GM21717 (cell line): ENCODE data around the gene CHTOP.

Source experiments
- ATAC-seq: cut with Tn5 transposase; IDR thresholded peaks from one replicate; pipeline ENCODE4 v1.9.1; 2021; ENCODE audit warnings: mild to moderate bottlenecking, moderate library complexity; ENCODE audit not compliant: unreplicated experiment

Gene CHTOP

DNA sequence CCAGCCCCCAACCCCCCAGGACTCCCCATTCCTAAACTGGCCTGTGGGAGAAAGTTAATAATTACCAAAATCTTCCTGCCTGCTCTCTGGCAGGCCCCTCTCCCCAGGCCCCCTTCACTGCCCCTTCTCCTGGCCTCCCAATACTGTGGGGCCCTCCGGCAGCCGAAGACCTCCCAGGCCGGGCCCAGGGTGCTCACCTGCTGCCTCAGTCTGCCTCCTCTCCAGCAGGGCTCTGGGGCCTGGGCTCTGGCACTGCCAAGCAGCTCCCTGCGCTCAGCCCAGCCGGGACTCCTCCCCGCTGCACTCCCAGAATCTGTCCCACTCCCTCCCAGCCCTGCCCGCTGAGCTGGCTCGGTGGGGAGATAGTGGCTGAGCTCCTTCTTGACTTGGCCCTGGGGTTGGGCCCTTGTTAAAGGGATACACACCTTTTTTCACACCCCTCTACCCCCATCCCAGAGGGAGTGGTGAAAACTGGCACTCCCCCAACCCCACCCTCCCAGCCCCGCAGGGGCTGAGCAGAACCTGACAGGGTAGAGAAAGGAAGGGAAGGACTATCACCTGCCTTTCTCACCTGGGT, 21.0 kb upstream of the CHTOP start, which contains the start of gene S100A16:
TSS of gene S100A16 (minus strand) at position 383 of the 577 bp plus-strand sequence. CDS start 4,986 bp downstream, outside the sequence.
- no peak for ATAC-seq

DNA sequence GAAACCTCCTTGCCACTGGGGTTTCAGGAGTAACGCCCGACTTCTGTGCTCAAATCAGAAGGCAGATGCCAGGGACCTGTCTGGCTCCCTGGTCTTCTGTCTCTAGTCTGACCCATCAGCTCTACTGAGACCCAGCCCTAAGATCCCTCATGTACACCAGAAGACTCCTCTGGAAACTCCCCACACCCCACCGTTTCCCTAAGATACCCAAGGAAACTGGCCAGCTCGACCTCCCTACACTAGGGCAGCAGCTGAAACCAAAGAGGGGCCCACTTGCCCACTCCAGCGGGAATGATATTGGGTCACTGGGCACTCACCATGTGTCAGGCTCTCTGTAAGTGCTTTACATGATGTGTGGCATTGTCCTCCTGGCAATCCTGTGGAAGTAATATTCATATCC, 20.5 kb upstream of the CHTOP start:
- no peak for ATAC-seq

DNA sequence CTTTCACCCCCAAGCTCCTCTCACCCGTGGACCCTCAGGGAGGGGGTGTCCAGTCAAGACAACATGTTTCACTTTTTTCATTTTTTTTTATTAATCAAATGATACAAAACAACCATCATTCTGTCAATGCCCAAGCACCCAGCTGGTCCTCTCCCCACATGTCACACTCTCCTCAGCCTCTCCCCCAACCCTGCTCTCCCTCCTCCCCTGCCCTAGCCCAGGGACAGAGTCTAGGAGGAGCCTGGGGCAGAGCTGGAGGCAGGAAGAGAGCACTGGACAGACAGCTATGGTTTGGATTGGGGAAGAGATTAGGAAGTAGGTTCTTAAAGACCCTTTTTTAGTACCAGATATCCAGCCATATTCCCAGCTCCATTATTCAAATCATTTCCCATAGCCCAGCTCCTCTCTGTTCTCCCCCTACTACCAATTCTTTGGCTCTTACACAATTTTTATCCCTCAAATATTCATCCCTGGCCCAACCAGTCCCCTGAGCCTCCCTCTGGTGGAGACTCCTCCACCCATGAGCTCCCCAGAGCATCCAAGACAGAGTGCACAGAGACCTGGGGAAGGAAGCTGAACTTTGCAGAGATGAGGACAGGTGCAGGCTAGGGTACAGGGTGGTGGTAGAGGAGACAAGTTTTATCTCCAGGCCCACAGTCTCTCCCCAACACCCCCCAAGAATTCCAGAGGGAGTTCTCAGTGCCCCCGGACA, 19.5 kb upstream of the CHTOP start:
- no peak for ATAC-seq

DNA sequence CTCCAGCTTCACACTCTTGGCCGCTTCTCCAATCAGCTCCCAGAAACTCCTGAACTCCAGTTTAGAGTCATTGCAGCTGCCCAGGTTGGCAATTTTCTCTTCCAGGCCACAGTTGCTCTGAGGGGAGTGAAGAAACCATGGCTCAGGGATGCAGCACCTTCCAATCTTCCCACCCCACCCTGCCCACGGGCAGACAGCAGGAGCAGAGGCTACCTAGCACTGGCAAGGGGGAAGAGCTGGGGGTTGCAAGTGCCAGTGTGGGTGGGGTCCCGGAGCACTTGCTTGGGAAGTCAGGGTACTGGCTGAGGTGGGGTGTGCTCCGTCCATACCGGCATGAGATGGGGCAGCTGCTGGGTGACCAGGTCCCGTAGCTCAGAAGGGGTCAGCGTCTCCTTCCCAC, 19.0 kb upstream of the CHTOP start:
- no peak for ATAC-seq

DNA sequence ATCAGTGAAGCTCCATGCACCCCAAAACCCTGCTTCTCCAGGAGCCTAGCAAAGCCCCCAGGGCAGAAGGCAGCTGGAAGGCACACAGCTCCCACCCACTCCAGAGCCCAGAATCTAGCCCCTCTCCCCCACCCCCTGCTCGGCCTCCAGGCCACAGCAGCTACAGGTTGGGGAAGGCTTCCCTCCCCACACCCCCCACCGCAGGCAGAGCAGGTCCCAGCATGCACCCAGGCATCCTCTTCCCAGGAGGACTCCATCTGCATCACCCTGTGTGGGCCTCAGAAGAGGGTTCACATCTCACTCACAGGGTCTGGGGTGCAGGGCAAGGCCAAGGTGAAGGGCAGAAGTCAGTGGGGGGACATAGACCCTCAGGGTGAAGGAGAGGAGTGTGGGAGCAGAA, 18.5 kb upstream of the CHTOP start:
- ATAC-seq: no peak

DNA sequence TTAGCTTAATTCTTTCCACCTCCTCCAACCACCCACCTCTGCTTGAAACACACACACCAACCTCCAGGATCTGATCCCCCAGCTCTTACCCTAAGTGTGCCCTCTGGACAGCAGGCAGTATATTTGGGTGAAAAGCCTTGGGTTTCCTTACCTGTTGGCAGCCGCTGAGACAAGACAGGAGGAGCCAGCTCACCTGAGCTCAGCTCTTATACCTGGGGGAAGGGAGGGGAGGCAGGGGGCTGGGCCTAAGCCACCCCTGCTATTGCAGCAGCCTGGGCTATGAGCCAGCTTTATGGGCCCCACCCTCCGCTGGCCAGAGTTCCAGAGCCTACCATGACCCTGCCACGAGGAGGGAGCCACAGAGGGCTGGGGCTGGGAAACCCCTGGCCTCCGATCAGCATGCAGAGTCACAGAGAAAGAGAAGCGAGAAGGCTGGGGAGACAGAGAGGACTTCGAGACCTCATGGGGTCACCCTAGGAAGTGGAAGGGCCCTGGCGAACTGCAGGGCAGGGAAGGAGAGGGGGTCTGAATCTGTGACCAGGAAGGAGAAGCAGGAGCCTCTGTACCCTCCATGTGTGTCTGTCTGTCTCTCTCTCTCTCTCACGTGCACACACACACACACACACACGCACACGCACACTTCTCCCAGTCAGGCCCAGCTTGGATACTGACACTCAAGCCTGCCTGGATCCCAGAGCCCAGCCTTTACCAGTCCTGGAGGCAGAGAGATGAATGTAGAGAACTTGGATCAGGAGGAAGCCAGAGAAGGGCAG, 17.5 kb upstream of the CHTOP start, which contains the start of gene S100A14:
TSS of gene S100A14 (minus strand) at position 182 of the 773 bp plus-strand sequence. CDS start 467 bp downstream, outside the sequence.
- ATAC-seq: no peak

DNA sequence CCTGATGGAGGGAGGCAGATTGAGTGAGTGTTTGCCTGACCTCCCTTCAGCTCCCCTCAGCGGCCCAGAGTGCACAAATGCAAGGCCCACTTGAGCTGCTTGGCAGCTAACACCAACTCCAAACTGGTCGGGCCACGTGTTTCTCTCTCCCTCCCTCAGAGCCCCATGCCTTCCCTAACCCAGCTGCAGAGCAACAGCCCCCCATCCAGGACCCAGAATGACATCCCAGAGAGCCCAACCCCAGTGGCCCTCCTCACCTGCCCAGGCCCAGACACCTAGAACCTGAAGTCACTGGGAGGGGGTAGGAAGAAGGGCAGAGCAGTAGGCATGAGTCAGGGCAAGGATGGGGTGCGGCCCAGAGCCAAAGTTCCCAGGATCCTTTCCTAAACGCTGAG, 17.0 kb upstream of the CHTOP start:
- ATAC-seq: no peak

DNA sequence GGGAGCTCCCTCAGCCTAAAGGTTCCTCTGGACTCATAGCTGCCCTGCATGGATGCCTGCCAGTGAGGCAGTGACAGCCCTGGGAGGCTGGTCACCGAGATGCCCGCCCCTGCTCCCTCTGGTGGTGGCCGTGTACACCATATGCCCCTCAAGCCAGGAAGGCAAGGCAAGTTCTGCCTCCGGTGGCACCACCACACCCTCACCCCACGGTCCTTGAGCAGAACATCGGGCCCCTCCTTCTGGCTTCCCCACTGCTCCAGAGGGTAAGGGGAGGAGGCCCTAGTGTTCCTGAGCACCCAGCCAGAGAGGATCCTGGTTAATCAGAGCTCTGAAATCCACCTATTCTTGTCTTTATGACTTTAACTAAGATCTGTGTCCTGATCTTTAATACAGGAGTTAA, 16.2 kb upstream of the CHTOP start:
- peak; percentile 54 for ATAC-seq

DNA sequence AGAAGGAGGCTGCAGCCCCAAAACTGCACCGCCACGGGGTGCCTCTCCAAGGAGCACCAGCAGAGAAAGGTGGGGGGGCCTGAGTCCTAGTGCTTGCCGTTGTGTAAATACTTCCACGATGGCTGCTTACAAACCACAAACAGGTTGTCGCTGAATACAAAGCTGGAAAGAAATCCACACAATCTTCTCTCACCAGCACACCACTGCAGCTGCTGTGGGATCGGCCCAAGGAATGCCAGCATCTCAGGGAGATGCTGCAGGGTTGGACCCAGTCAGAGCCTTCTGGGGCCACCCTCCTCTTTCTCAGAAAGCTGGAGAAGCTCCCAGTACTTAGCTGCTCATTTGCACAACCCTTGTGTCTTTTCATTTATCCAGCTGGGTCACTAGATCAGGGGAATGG, 14.7 kb upstream of the CHTOP start:
- ATAC-seq: no peak

DNA sequence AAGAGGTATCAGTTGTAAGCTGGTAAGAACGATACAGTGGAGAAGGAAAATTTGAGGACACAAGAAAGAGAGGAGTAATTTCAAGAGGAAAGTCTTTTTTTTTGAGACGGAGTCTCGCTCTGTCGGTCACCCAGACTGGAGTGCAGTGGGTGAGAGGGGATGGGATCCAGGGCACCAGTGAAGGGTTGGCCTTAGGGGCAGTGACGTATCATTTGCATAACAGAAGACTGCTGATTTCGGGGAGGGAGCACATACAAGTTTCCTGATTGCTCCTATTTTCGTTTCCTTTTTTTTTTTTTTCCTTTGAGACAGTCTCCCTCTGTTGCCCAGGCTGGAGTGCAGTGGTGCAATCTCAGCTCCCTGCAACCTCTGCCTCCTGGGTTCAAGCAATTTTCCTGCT, 10.8 kb upstream of the CHTOP start:
- ATAC-seq: no peak

DNA sequence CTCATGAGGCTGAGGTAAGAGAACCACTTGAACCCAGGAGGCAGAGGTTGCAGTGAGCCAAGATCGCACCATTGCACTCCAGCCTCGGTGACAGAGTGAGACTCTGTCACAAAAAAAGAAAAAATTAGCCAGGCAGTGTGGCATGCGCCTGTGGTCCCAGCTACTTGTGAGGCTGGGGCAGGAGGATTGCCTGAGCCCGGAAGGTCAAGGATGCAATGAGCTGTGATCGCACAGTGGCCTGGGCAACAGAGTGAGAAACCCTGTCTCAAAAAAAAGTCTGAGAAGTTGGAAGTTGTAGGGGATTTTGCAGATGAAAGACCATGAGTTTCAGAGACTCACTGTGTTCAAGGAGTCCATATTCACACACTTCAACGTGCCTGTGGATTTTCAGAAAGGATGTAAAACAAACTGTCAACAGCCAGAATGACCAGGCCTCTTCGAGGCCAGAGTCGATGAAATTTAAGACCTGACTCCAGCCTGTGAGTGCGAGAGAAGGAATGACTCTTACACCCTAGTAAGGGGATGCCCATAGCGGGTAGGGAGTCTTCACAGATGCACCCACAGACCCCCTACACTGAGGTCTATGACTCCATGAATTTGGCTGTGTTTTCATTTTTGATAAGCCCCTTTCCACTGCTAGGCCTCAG, 8.8 kb upstream of the CHTOP start:
- ATAC-seq: no peak

DNA sequence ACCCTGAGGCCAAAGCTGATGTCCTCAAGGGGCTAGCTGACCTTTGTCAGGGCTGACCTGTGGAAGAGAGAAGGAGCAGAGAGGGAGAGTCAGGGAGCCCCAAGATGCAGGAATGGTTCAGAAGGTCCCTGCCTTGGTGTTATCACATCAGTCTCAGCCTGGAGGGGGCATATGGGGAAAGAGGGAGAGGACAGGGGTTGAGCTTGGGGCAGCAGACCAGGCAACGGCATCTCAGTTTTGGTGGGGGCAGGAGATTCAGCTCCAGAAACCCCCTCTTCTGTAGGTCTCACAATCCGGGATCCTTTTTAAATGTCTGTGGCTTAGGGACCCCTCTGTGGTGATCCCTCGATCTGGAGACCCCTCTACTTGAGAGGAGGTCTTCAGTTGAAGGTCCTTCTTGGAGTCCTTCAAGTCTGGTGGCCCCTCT, 7.4 kb upstream of the CHTOP start:
- ATAC-seq: no peak

DNA sequence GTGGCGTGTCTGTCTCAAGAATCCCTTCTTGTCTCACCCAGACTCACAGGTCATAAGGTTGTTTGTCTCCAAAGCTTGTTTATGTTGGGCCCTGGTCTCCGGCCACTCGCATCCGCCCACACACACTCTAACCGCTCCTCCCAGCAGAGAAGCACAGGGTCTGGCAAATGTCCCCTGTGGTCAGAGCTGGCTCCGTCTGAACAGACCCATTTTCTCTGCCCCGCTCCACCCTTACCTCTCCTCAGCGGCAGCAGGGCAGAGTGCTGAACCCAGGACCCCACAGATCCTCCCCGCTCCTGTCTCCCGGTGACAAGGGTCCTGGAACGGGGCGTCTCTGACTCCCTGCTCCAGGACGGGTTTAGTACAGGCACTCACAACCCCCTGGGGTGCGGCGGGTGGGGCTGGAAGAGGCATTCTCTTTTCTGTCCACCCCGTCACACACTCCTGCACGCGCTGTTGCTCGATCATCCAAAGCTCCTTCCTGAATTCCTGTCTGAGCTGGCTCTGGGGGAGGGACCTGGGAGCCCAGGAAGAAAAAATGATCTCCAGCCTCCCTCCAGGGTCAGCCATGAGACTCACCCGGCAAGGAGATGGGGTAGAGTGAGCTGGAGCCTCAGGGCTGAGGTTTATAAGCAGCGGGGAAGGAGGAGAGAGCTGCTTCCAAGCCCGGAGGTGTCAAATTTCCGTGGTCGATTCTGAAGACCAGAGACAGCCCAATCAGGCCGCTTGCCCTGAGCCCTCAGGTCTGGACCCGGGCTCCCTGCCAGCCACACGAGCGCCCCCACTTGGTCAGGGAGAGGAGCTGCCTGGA, 6.8 kb upstream of the CHTOP start, which contains the start of gene S100A13:
TSS of gene S100A13 (minus strand) at position 602 of the 811 bp plus-strand sequence. CDS start 1,033 bp downstream, outside the sequence.
- no peak for ATAC-seq

DNA sequence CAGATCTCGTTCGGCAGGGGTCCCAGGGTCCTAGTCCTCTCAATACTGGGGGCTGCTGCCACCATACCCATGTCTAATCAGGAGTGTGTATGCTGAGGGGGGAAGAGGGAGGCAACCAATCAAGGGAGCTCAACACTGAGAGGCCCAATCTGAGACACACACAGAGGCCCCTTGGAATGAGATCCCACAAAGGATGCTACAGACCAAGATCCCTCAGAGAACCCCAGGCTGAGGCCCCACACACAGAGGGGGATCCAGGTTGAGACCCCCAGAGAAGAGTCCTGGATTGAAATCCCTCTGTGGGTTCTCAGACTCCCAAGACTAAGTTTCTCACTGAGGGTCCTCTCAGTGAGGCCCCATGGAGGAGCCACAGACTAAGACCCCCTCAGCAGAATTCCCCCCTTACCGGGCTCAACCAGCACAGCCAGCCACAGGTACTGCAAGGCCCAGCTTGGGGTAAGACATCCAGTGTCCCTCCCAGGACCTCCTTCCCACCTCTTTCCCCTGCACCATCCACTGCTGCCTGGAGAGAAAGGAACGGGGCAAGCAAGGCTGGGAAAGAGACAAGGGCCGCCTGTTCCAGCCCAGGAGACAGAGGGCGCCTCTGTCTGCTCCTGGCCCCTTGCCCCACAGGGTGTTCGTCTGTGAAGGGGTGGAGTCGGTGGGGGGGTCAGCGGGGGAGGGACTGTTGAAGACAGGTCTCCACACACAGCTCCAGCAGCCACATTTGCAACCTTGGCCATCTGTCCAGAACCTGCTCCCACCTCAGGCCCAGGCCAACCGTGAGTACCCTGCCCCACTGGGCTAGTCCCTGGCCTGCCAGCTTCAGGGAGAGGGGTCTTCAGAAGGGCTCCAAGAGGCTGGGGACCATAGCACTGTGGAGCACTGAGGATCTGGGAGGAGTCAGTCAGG, 5.9 kb upstream of the CHTOP start, which contains the start of gene S100A1:
TSS of gene S100A1 (plus strand) at position 720 of the 912 bp plus-strand sequence. CDS start 2,088 bp downstream, outside the sequence.
- no peak for ATAC-seq

DNA sequence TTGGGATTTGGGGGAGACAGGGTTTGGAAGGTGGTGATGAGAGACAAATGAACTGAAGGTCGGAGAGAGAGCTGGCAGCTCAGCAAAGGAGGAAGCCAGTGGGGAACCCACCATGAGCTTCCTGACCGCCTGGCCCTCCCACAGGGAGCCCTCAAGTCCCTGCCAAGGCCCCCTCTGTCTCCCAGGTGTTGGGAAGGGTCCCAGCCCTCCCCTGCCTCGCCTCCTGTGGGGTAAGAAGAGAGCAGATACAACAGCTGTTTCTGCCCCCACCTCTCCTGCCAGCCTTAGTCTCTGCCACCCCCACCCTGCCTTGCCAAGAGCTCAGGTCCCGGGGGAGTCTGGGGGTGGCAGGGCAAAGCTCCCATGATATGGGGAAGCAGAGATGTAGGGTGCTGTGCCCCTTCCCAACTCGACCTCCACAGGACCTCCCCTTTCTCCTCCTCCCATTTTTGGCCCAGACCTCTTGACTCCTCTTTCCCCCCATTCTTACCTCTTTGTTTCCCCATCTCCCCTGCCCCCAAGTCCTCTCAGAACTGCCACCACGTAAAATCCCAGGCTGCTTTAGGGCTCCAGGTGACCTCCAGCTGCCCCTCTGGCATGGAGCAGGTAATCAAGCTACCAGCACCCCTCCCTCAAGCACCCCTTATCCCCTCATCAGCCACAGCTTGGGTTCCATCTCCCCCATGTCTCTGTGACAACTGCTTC, 5.1 kb upstream of the CHTOP start:
- no peak for ATAC-seq

DNA sequence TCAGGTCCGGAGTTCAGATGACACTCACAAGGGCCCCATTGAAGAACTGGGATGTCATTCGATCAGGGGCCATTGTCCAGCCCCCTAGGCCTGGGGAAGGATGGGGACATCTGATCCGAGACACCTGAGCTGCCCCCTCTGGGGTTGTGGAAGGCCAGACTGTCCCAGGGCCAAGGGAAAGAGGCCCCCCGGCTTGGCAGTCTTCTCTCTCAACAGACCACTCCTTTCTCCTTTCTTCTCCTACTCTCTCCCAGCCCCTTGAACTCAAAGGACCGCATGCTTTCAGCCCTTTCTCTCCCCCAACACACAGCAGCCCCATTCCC, 4.6 kb upstream of the CHTOP start:
- no peak for ATAC-seq

DNA sequence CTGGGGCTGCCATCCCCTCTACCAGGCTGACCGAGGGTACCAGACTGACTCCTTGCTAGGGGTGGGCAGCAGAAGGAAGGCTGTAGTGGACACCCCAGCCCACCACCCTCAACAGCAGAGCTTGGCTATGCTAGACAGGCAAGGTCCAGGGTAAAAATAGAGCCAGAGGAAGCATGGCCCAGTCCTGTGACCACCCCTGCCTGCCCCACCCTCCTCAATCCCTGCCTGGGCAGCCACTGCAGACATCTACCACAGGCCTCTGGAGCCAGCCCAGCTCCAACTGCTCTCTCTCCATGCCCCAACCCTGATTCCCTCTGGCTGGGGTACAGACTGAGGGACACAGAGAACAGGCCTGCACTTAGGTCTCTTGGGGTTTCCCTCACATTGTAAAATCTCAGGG, 3.9 kb upstream of the CHTOP start:
- ATAC-seq: no peak

DNA sequence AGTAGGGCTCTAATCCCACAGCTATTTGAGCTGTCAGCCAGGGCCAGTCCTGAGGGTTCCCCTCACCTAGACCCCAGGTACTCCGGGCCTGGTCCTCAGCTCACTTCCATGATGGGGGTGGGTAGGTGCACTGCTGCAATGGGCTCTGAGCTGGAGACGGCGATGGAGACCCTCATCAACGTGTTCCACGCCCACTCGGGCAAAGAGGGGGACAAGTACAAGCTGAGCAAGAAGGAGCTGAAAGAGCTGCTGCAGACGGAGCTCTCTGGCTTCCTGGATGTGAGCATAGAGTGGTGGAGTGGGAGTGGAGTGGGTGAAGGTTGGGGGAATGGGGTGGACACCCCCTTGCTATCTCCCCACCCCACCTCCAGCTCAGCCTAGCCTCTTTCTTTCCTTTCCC, 3.5 kb upstream of the CHTOP start:
- no peak for ATAC-seq
